IMR-90 (cell line): ENCODE data around the gene DOCK4. TPM values are rescaled to one million over a fixed set of nuclear protein-coding genes. Genes with fewer than 3 reads are reported as not detected.

Experiments used
- ATAC-seq: fragments of 200-7000 bp; cut with Tn5 transposase; 2 replicates; pipeline ENCODE4 v1.9.1; 2020; ENCODE audit warnings: low read depth, mild to moderate bottlenecking, moderate library complexity
- BruUV-seq: library from RNA; stranded (reverse); fragments of 400-500 nt; replicated peaks from 2 replicates; lab custom pipeline; 2021; lab: Mats Ljungman, UMichigan
- CTCF ChIA-PET: fragments of 300-600 bp; formaldehyde crosslinking; extraction: SDS; loops from one replicate; lab custom pipeline; 2021; ENCODE audit warnings: antibody characterized with exemption; lab: Yijun Ruan, JAX
- POLR2A ChIA-PET: fragments of 300-600 bp; sonication (Branson Sonifier 250); formaldehyde crosslinking; loops from one replicate; lab custom pipeline; 2022; ENCODE audit warnings: antibody characterized with exemption; ENCODE audit not compliant: unreplicated experiment; lab: Charles Lee
- DNase-seq: peaks from one replicate; pipeline ENCODE4 v3.0.0; 2013
- H2AFZ ChIP-seq: replicated peaks from 2 replicates; pipeline ENCODE3; 2013; ENCODE audit warnings: low read length, mild to moderate bottlenecking; ENCODE audit not compliant: poor library complexity
- H2AK5ac ChIP-seq: 2 replicates; pipeline ENCODE4 v1.6.1; 2013; ENCODE audit warnings: low read depth, low read length, inconsistent platforms
- H2AK9ac ChIP-seq: replicated peaks from 2 replicates; pipeline ENCODE3; 2013; ENCODE audit warnings: mild to moderate bottlenecking, low read depth, low read length, moderate library complexity; ENCODE audit not compliant: poor library complexity
- H2BK120ac ChIP-seq: 2 replicates; pipeline ENCODE4 v1.6.1; 2013; ENCODE audit warnings: low read depth, low read length, inconsistent platforms
- H2BK15ac ChIP-seq: 3 replicates; pipeline ENCODE4 v1.6.1; 2013; ENCODE audit warnings: low read depth, low read length, inconsistent platforms
- H2BK20ac ChIP-seq: 2 replicates; pipeline ENCODE4 v1.6.1; 2013; ENCODE audit warnings: low read depth, mild to moderate bottlenecking, inconsistent platforms, low read length, moderate library complexity
- H2BK5ac ChIP-seq: 2 replicates; pipeline ENCODE4 v1.6.1; 2013; ENCODE audit warnings: mild to moderate bottlenecking, low read depth, low read length, inconsistent platforms; ENCODE audit not compliant: poor library complexity, severe bottlenecking
- H3K14ac ChIP-seq: replicated peaks from 2 replicates; pipeline ENCODE4 v1.6.1; 2013; ENCODE audit warnings: low read depth, low read length, inconsistent platforms
- H3K18ac ChIP-seq: 2 replicates; pipeline ENCODE4 v1.6.1; 2013; ENCODE audit warnings: low read depth, low read length, control low read depth
- H3K23ac ChIP-seq: 2 replicates; pipeline ENCODE4 v1.6.1; 2013; ENCODE audit warnings: low read depth, low read length, inconsistent platforms
- H3K27ac ChIP-seq: 2 replicates; pipeline ENCODE4 v1.5.1; 2013; ENCODE audit warnings: mild to moderate bottlenecking, control low read depth, low read length; ENCODE audit not compliant: insufficient read depth
- H3K27me3 ChIP-seq: 2 replicates; pipeline ENCODE4 v1.6.1; 2013; ENCODE audit warnings: low read length; ENCODE audit not compliant: control insufficient read depth, insufficient read depth
- H3K36me3 ChIP-seq: 2 replicates; pipeline ENCODE4 v1.6.1; 2013; ENCODE audit warnings: low read length, mixed read lengths; ENCODE audit not compliant: control insufficient read depth, insufficient read depth
- H3K4ac ChIP-seq: 2 replicates; pipeline ENCODE4 v1.6.1; 2013; ENCODE audit warnings: low read depth, low read length, inconsistent platforms
- H3K4me1 ChIP-seq: 2 replicates; pipeline ENCODE4 v1.6.1; 2013; ENCODE audit warnings: low read length, mixed read lengths; ENCODE audit not compliant: control insufficient read depth, insufficient read depth
- H3K4me2 ChIP-seq: 2 replicates; pipeline ENCODE4 v1.6.1; 2013; ENCODE audit warnings: low read depth, mild to moderate bottlenecking, control low read depth, low read length, moderate library complexity
- H3K4me3 ChIP-seq: 2 replicates; pipeline ENCODE4 v1.5.1; 2013; ENCODE audit warnings: low read depth, mild to moderate bottlenecking, control low read depth, low read length, moderate library complexity; ENCODE audit not compliant: insufficient read depth
- H3K56ac ChIP-seq: 2 replicates; pipeline ENCODE4 v1.6.1; 2013; ENCODE audit warnings: low read length, inconsistent platforms; ENCODE audit not compliant: insufficient read depth; ENCODE audit errors: extremely low read depth
- H3K79me1 ChIP-seq, 2 experiments: 2 replicates each; pipeline ENCODE4 v1.6.1; 2013; ENCODE audit warnings: low read length in 2 of 2, inconsistent platforms in 1 of 2, low read depth in 1 of 2
- H3K9ac ChIP-seq: 2 replicates; pipeline ENCODE4 v1.6.1; 2013; ENCODE audit warnings: low read depth, low read length, control low read depth
- H3K9me1 ChIP-seq: 2 replicates; pipeline ENCODE4 v1.6.1; 2013; ENCODE audit warnings: low read length, inconsistent platforms; ENCODE audit not compliant: insufficient read depth
- H3K9me3 ChIP-seq: 2 replicates; pipeline ENCODE4 v1.6.1; 2013; ENCODE audit warnings: low read length; ENCODE audit not compliant: control insufficient read depth, insufficient read depth
- H4K20me1 ChIP-seq: 2 replicates; pipeline ENCODE4 v1.6.1; 2013; ENCODE audit warnings: low read length, inconsistent platforms; ENCODE audit not compliant: insufficient read depth
- H4K5ac ChIP-seq: 2 replicates; pipeline ENCODE4 v1.6.1; 2013; ENCODE audit warnings: mild to moderate bottlenecking, low read depth, low read length, control low read depth
- H4K8ac ChIP-seq, 2 experiments: 2 replicates each; pipeline ENCODE4 v1.6.1; 2013; ENCODE audit warnings: low read depth in 2 of 2, low read length in 2 of 2, control low read depth in 1 of 2, inconsistent platforms in 1 of 2
- H4K91ac ChIP-seq: 2 replicates; pipeline ENCODE4 v1.6.1; 2013; ENCODE audit warnings: low read depth, low read length, inconsistent platforms; ENCODE audit not compliant: insufficient read depth
- BHLHE40 ChIP-seq: fragments of 150-350 bp; IDR thresholded peaks from 2 replicates; pipeline ENCODE4 v1.6.1; 2016; ENCODE audit warnings: mild to moderate bottlenecking, low read depth, low read length
- CEBPB ChIP-seq: IDR thresholded peaks from 2 replicates; pipeline ENCODE4 v1.6.1; 2012; ENCODE audit warnings: low read depth, low read length, improper control_type of control experiment
- CHD1 ChIP-seq: IDR thresholded peaks from 2 replicates; pipeline ENCODE4 v1.6.1; 2012; ENCODE audit warnings: low read depth, low read length, improper control_type of control experiment
- CTCF ChIP-seq: conservative IDR thresholded peaks from 2 replicates; pipeline ENCODE4 v1.5.1; 2012; ENCODE audit warnings: mild to moderate bottlenecking, low read depth, low read length, improper control_type of control experiment
- ELK1 ChIP-seq: fragments of 150-350 bp; IDR thresholded peaks from 2 replicates; pipeline ENCODE4 v1.6.1; 2016; ENCODE audit warnings: low read depth, mild to moderate bottlenecking, low read length, moderate library complexity, borderline replicate concordance
- FOS ChIP-seq: fragments of 150-350 bp; IDR thresholded peaks from 2 replicates; pipeline ENCODE4 v1.6.1; 2016; ENCODE audit warnings: low read depth, low read length
- MAFK ChIP-seq: IDR thresholded peaks from 2 replicates; pipeline ENCODE4 v1.6.1; 2012; ENCODE audit warnings: low read depth, low read length, improper control_type of control experiment
- MAZ ChIP-seq: IDR thresholded peaks from 2 replicates; pipeline ENCODE4 v1.6.1; 2012; ENCODE audit warnings: low read depth, mild to moderate bottlenecking, low read length, improper control_type of control experiment, moderate library complexity, borderline replicate concordance
- MXI1 ChIP-seq: IDR thresholded peaks from 2 replicates; pipeline ENCODE4 v1.6.1; 2012; ENCODE audit warnings: low read depth, mild to moderate bottlenecking, low read length, moderate library complexity, borderline replicate concordance
- NFE2L2 ChIP-seq: fragments of 150-350 bp; IDR thresholded peaks from 2 replicates; pipeline ENCODE4 v1.6.1; 2016; ENCODE audit warnings: low read depth, mild to moderate bottlenecking, low read length
- POLR2A ChIP-seq: IDR thresholded peaks from 2 replicates; pipeline ENCODE4 v1.6.1; 2012; ENCODE audit warnings: mild to moderate bottlenecking, low read depth, low read length
- RAD21 ChIP-seq: IDR thresholded peaks from 2 replicates; pipeline ENCODE4 v1.6.1; 2012; ENCODE audit warnings: low read length, improper control_type of control experiment
- RCOR1 ChIP-seq: IDR thresholded peaks from 2 replicates; pipeline ENCODE4 v1.6.1; 2012; ENCODE audit warnings: mild to moderate bottlenecking, low read length, improper control_type of control experiment; ENCODE audit not compliant: insufficient replicate concordance
- RFX5 ChIP-seq: IDR thresholded peaks from 2 replicates; pipeline ENCODE4 v1.8.0; 2012; ENCODE audit warnings: low read depth, mild to moderate bottlenecking, low read length, moderate library complexity
- SMC3 ChIP-seq: fragments of 150-350 bp; IDR thresholded peaks from 2 replicates; pipeline ENCODE4 v1.6.1; 2016; ENCODE audit warnings: low read depth, mild to moderate bottlenecking, antibody characterized with exemption, low read length, moderate library complexity
- USF2 ChIP-seq: fragments of 150-350 bp; IDR thresholded peaks from 2 replicates; pipeline ENCODE4 v1.6.1; 2017; ENCODE audit warnings: mild to moderate bottlenecking, antibody characterized with exemption, low read length, low read depth
- WGBS, 2 experiments: methylation state at CpG; one replicate each; pipeline versions ENCODE4 v1.1.5 to v1.1.7; 2013; ENCODE audit warnings: missing lambda C conversion rate in 2 of 2; ENCODE audit not compliant: insufficient read length in 1 of 2; ENCODE audit errors: extremely low coverage in 2 of 2; 5-methylcytosine and 5-hydroxymethylcytosine counted together
- dilution Hi-C: fragments of 300-500 bp; cut with HindIII; formaldehyde crosslinking; loops from one replicate; pipeline ENCODE4 v1.14.3; 2018; ENCODE audit warnings: low sequenced_read_pairs; ENCODE audit not compliant: unreplicated experiment
- in situ Hi-C: fragments of 300-500 bp; cut with MboI; formaldehyde crosslinking; loops from 3 replicates; pipeline ENCODE4 v1.14.3; 2019; ENCODE audit warnings: low sequenced_read_pairs, inconsistent platforms, mixed read lengths
- intact Hi-C: fragments of 100-400 bp; cut with micrococcal nuclease; formaldehyde crosslinking; loops from 2 replicates; pipeline ENCODE4 v1.10.0; 2022
- polyA plus RNA-seq, 3 experiments: library from polyadenylated mRNA; depleted of rRNA; stranded (reverse); fragments of >200 nt; gene quantifications; 2 replicates each; pipeline ENCODE4 v1.2.3, GENCODE V29; 2012; ENCODE audit warnings: low replicate concordance in 1 of 3
- total RNA-seq: library from RNA; depleted of rRNA; stranded (reverse); fragments of >200 nt; gene quantifications from 2 replicates; pipeline ENCODE4 v1.2.3, GENCODE V29; 2012

Gene DOCK4
- total and polyA plus RNA-seq, 2 of the 4 experiments (the other 2 are of a cell fraction): 4.4 to 12.2 TPM

- Histone ChIP-seq H2BK5ac (no peak overlapping the region), H3K27me3 (no peaks in the 10 kb centered on the region), H3K9me3 (no peaks in the 10 kb centered on the region), H4K20me1 (no peaks in the 10 kb centered on the region), H4K91ac (no peak overlapping the region), H3K4me1 (peaks cover 3% of the 10 kb centered on the region; the same call in 1 of the 2 replicates), H2BK15ac (no peak overlapping the region), H2AK5ac (no peak overlapping the region), H4K8ac (no peak overlapping the region), H3K9ac (no peak overlapping the region), H2AFZ (no peak overlapping the region), H3K18ac (no peak overlapping the region), H2BK120ac (no peak overlapping the region), H3K9me1 (no peaks in the 10 kb centered on the region), H2BK20ac (no peak overlapping the region), H3K4ac (no peak overlapping the region), H3K27ac (no peak overlapping the region), H3K79me1 (peaks cover 3 to 13% of the 10 kb centered on the region in 2 experiments; a peak in 3 of 4 replicates), H3K56ac (no peak overlapping the region), H3K36me3 (no peaks in the 10 kb centered on the region), H2AK9ac (no peak overlapping the region), H3K23ac (no peak overlapping the region), H4K5ac (no peak overlapping the region), H3K14ac (no peak overlapping the region), H3K4me2 (no peak overlapping the region), H3K4me3 (no peak overlapping the region)
- intact Hi-C loops (no loop called here), dilution Hi-C loops (no loop called here), in situ Hi-C loops (no loop called here)
- WGBS, 2 experiments: 70% methylated on average over 2 of the region's 3 CpGs; no CpG with 5 or more reads in 1 of the 2 experiments
- DNase-seq: no peak
- CTCF ChIA-PET: no interaction called here
- POLR2A ChIA-PET: no interaction called here
- BruUV-seq: no TSS peak
- ATAC-seq: no peak
- TF ChIP-seq CTCF (no peak), FOS (no peak), MAZ (no peak), ELK1 (no peak), CHD1 (no peak), RFX5 (no peak), RAD21 (no peak), POLR2A (no peak), MAFK (no peak), RCOR1 (no peak), NFE2L2 (no peak), CEBPB (no peak), SMC3 (no peak), MXI1 (no peak), USF2 (no peak), BHLHE40 (no peak)
Observed at GRCh38 chr7:112121318-112121717, 84.9 kb downstream of the DOCK4 start.
